ENCODE data around the gene MAP4K4.

GRCh38 chr2:101723371-101724124 is 26.0 kb downstream of the MAP4K4 start:
- TF ChIP-seq CTCF (IDR thresholded peaks at IDR 0.05) (no peak), EZH2 (IDR thresholded peaks at IDR 0.05) (no peak), EZH2phosphoT487 (IDR thresholded peaks at IDR 0.05) (no peak)

All from neural progenitor cell (in vitro differentiated cells).